H9 (cell line): ENCODE measurements around the gene CD209. TPM values are rescaled to one million over a fixed set of nuclear protein-coding genes. Genes with fewer than 3 reads are reported as not detected.

Experiments used
- DNase-seq: peaks from one replicate; pipeline ENCODE4 v3.0.0-alpha.2; 2017
- H2AFZ ChIP-seq: one replicate; pipeline ENCODE4 v1.6.1; 2013; ENCODE audit warnings: mild to moderate bottlenecking, low read length, control low read depth, moderate library complexity
- H2AK5ac ChIP-seq: 2 replicates; pipeline ENCODE4 v1.6.1; 2013; ENCODE audit warnings: low read length, control low read depth, mixed read lengths; ENCODE audit not compliant: insufficient read length
- H2BK120ac ChIP-seq: one replicate; pipeline ENCODE4 v1.6.1; 2013; ENCODE audit warnings: low read depth, mild to moderate bottlenecking, low read length, control low read depth, inconsistent platforms; ENCODE audit not compliant: poor library complexity, severe bottlenecking
- H2BK12ac ChIP-seq: 2 replicates; pipeline ENCODE4 v1.6.1; 2013; ENCODE audit warnings: low read length, control low read depth, mixed read lengths, low read depth; ENCODE audit not compliant: insufficient read length
- H2BK15ac ChIP-seq: 2 replicates; pipeline ENCODE4 v1.6.1; 2013; ENCODE audit warnings: low read depth, low read length, control low read depth
- H2BK20ac ChIP-seq: one replicate; pipeline ENCODE4 v1.6.1; 2013; ENCODE audit warnings: low read depth, mild to moderate bottlenecking, low read length, control low read depth, inconsistent platforms; ENCODE audit not compliant: poor library complexity, severe bottlenecking
- H2BK5ac ChIP-seq: 2 replicates; pipeline ENCODE4 v1.6.1; 2013; ENCODE audit warnings: low read length, control low read depth, mixed read lengths; ENCODE audit not compliant: insufficient read length
- H3K14ac ChIP-seq: 2 replicates; pipeline ENCODE4 v1.6.1; 2013; ENCODE audit warnings: low read length, control low read depth; ENCODE audit not compliant: insufficient read depth
- H3K18ac ChIP-seq: 2 replicates; pipeline ENCODE4 v1.6.1; 2013; ENCODE audit warnings: low read depth, mild to moderate bottlenecking, mixed read lengths, low read length, control low read depth; ENCODE audit not compliant: insufficient read length
- H3K23ac ChIP-seq: 2 replicates; pipeline ENCODE4 v1.6.1; 2013; ENCODE audit warnings: low read length, control low read depth, mixed read lengths, low read depth; ENCODE audit not compliant: insufficient read length
- H3K23me2 ChIP-seq: 2 replicates; pipeline ENCODE4 v1.6.1; 2013; ENCODE audit warnings: low read depth, mild to moderate bottlenecking, mixed read lengths, low read length, control low read depth; ENCODE audit not compliant: insufficient read length, poor library complexity, severe bottlenecking
- H3K27ac ChIP-seq: 2 replicates; pipeline ENCODE4 v1.5.1; 2013; ENCODE audit warnings: low read length, control low read depth, mixed read lengths, low read depth; ENCODE audit not compliant: insufficient read length
- H3K27me3 ChIP-seq: 2 replicates; pipeline ENCODE4 v1.6.1; 2013; ENCODE audit warnings: low read length, control low read depth, inconsistent platforms; ENCODE audit not compliant: insufficient read depth
- H3K4ac ChIP-seq: 2 replicates; pipeline ENCODE4 v1.6.1; 2013; ENCODE audit warnings: low read depth, mild to moderate bottlenecking, control low read depth, inconsistent platforms, low read length, moderate library complexity
- H3K4me1 ChIP-seq: 2 replicates; pipeline ENCODE4 v1.6.1; 2013; ENCODE audit warnings: low read length, control low read depth, inconsistent platforms; ENCODE audit not compliant: insufficient read depth
- H3K4me2 ChIP-seq: 2 replicates; pipeline ENCODE4 v1.6.1; 2013; ENCODE audit warnings: low read length, control low read depth, mixed read lengths; ENCODE audit not compliant: insufficient read length, insufficient read depth
- H3K56ac ChIP-seq: 2 replicates; pipeline ENCODE4 v1.6.1; 2013; ENCODE audit warnings: low read depth, mild to moderate bottlenecking, mixed read lengths, low read length, control low read depth; ENCODE audit not compliant: insufficient read length
- H3K79me1 ChIP-seq: 2 replicates; pipeline ENCODE4 v1.6.1; 2013; ENCODE audit warnings: low read depth, mild to moderate bottlenecking, moderate library complexity, low read length, control low read depth, inconsistent platforms; ENCODE audit not compliant: insufficient read depth, poor library complexity, severe bottlenecking
- H3K79me2 ChIP-seq: 2 replicates; pipeline ENCODE4 v1.6.1; 2013; ENCODE audit warnings: low read length, control low read depth, inconsistent platforms; ENCODE audit not compliant: insufficient read depth
- H3K9ac ChIP-seq: 2 replicates; pipeline ENCODE4 v1.6.1; 2013; ENCODE audit warnings: low read length, control low read depth, mixed read lengths; ENCODE audit not compliant: insufficient read length; ENCODE audit errors: extremely low read depth
- H3K9me3 ChIP-seq: one replicate; pipeline ENCODE4 v1.6.1; 2013; ENCODE audit warnings: low read depth, low read length, inconsistent platforms; ENCODE audit not compliant: control insufficient read depth
- H3T11ph ChIP-seq: one replicate; pipeline ENCODE4 v1.6.1; 2013; ENCODE audit warnings: mild to moderate bottlenecking, low read length, control low read depth, inconsistent platforms
- H4K20me1 ChIP-seq: one replicate; pipeline ENCODE4 v1.6.1; 2013; ENCODE audit not compliant: control insufficient read depth, insufficient read length, insufficient read depth
- H4K5ac ChIP-seq: 2 replicates; pipeline ENCODE4 v1.6.1; 2013; ENCODE audit warnings: low read depth, mild to moderate bottlenecking, mixed read lengths, low read length, control low read depth; ENCODE audit not compliant: insufficient read length
- H4K8ac ChIP-seq: replicated peaks from 2 replicates; pipeline ENCODE4 v1.6.1; 2013; ENCODE audit warnings: low read length, control low read depth, mixed read lengths, low read depth; ENCODE audit not compliant: insufficient read length
- H4K91ac ChIP-seq: 2 replicates; pipeline ENCODE4 v1.6.1; 2013; ENCODE audit warnings: low read depth, mild to moderate bottlenecking, moderate library complexity, mixed read lengths, low read length, control low read depth; ENCODE audit not compliant: insufficient read length
- H3K27ac Mint-ChIP-seq, 3 experiments: 2 replicates in 2 of 3; 3 replicates in 1 of 3; pipeline ENCODE4 v1.8.0; 2020 to 2021; ENCODE audit warnings: mixed read lengths in 3 of 3, mild to moderate bottlenecking in 1 of 3, moderate library complexity in 1 of 3
- H3K27me3 Mint-ChIP-seq: 2 replicates; pipeline ENCODE4 v1.8.0; 2021; ENCODE audit warnings: low read depth, mild to moderate bottlenecking, moderate library complexity, mixed read lengths
- H3K36me3 Mint-ChIP-seq, 3 experiments: 2 replicates in 2 of 3; 3 replicates in 1 of 3; pipeline ENCODE4 v1.8.0; 2020 to 2021; ENCODE audit warnings: low read depth in 3 of 3, mixed read lengths in 3 of 3; ENCODE audit not compliant: insufficient read depth in 1 of 3
- H3K4me1 Mint-ChIP-seq, 2 experiments: 2 replicates each; pipeline ENCODE4 v1.8.0; 2020; ENCODE audit warnings: mixed read lengths in 2 of 2
- H3K4me3 Mint-ChIP-seq, 2 experiments: 2 replicates in 1 of 2; 3 replicates in 1 of 2; pipeline ENCODE4 v1.8.0; 2020 to 2021; ENCODE audit warnings: mild to moderate bottlenecking in 2 of 2, mixed read lengths in 2 of 2, moderate library complexity in 1 of 2
- H3K9me3 Mint-ChIP-seq, 2 experiments: 2 replicates in 1 of 2; 3 replicates in 1 of 2; pipeline ENCODE4 v1.8.0; 2020; ENCODE audit warnings: mild to moderate bottlenecking in 2 of 2, mixed read lengths in 2 of 2, moderate library complexity in 1 of 2
- CTCF ChIP-seq: fragments of 200-600 bp; sonication (generic); conservative IDR thresholded peaks from 3 replicates; pipeline ENCODE4 v1.8.0; 2021; ENCODE audit warnings: antibody characterized with exemption, mild to moderate bottlenecking
- WGBS: extraction: QIAGEN DNeasy Blood & Tissue Kit; methylation state at CpG from one replicate; pipeline ENCODE4 v1.1.7; 2013; ENCODE audit warnings: missing lambda C conversion rate, low lambda C conversion rate, mixed read lengths; ENCODE audit not compliant: insufficient read length; ENCODE audit errors: extremely low coverage; 5-methylcytosine and 5-hydroxymethylcytosine counted together
- total RNA-seq: library from RNA; stranded (reverse); gene quantifications from 2 replicates; pipeline ENCODE4 v1.2.1, GENCODE V29; 2021

CD209 gene
- total RNA-seq, 1 experiment from 2014 or later, result not detected

GRCh38 chr19:7718668-7719067 lies 28.7 kb downstream of the CD209 start:
- Histone ChIP-seq H3K9me3 (no peaks in the 10 kb centered on the region), H3K27ac (no peak overlapping the region), H3K14ac (no peak overlapping the region), H4K5ac (no peak overlapping the region), H2BK120ac (no peak overlapping the region), H2BK20ac (no peak overlapping the region), H3K56ac (no peak overlapping the region), H3K18ac (no peak overlapping the region), H2BK5ac (no peak overlapping the region), H3T11ph (no peak overlapping the region), H2BK15ac (no peak overlapping the region), H3K4me1 (no peaks in the 10 kb centered on the region), H3K79me1 (no peaks in the 10 kb centered on the region), H4K91ac (no peak overlapping the region), H3K23me2 (no peaks in the 10 kb centered on the region), H3K4me2 (no peak overlapping the region), H2AK5ac (no peak overlapping the region), H2BK12ac (no peak overlapping the region), H4K8ac (no peak overlapping the region), H2AFZ (no peak overlapping the region), H4K20me1 (no peaks in the 10 kb centered on the region), H3K23ac (no peak overlapping the region), H3K9ac (no peak overlapping the region), H3K79me2 (no peaks in the 10 kb centered on the region), H3K27me3 (no peaks in the 10 kb centered on the region), H3K4ac (no peak overlapping the region)
- H3K27me3 Mint-ChIP-seq, result peaks cover 35% of the 10 kb centered on the region
- no peak for TF ChIP-seq CTCF
- H3K4me3 Mint-ChIP-seq, result no peak overlapping the region
- H3K36me3 Mint-ChIP-seq, result no peaks in the 10 kb centered on the region
- no peak for DNase-seq
- no peaks in the 10 kb centered on the region; a peak in 2 of 5 replicates for H3K9me3 Mint-ChIP-seq
- no CpG with 5 or more reads among the region's 8 CpGs for WGBS
- no peak overlapping the region for H3K27ac Mint-ChIP-seq
- H3K4me1 Mint-ChIP-seq, result 0 out of 4 replicates have a peak, but pooled peaks cover 0 to 5% of the 10 kb centered on the region in 2 experiments
